ENCODE results near the gene GFRA4. TPM values are rescaled to one million over a fixed set of nuclear protein-coding genes. Genes with fewer than 3 reads are reported as not detected.

Gene GFRA4
- total and polyA plus RNA-seq, 4 donors = not detected

- TF ChIP-seq CTCF (IDR thresholded peaks at IDR 0.05; ENCODE audit: control extremely low read depth, extremely low read depth) = no peak
- Histone ChIP-seq H3K27ac (ENCODE audit: low read depth in 1 of 2, low read length in 1 of 2) (peak overlapping the region in 1 of 2 donors; percentile 1), H3K4me1 (ENCODE audit: control insufficient read depth in 5 of 5, insufficient read depth in 5 of 5, low read length in 5 of 5) (peaks cover 2 to 60% (median 18%) of the 10 kb centered on the region in 5 donors), H3K9ac (ENCODE audit: insufficient read depth in 1 of 2, low read length in 2 of 2) (no peak overlapping the region), H3K36me3 (ENCODE audit: control insufficient read depth in 4 of 4, insufficient read depth in 4 of 4, low read length in 4 of 4) (no peaks in the 10 kb centered on the region), H3K27me3 (ENCODE audit: control insufficient read depth in 3 of 3, insufficient read depth in 3 of 3, low read length in 2 of 3) (peaks cover 0 to 7% (median 0%) of the 10 kb centered on the region in 3 donors), H3K9me3 (ENCODE audit: control insufficient read depth in 4 of 4, insufficient read depth in 3 of 4, low read length in 3 of 4) (no peaks in the 10 kb centered on the region), H3K4me3 (peak overlapping the region; percentile 24)
- WGBS, 2 donors = 15 to 20% methylated on average over 25 to 32 of the region's 32 CpGs
- no peak for DNase-seq
- no peak for ATAC-seq (ENCODE audit: insufficient read depth, low FRiP score)
Observed at GRCh38 chr20:3681352-3681930, 18.2 kb upstream of the GFRA4 start.

DNA sequence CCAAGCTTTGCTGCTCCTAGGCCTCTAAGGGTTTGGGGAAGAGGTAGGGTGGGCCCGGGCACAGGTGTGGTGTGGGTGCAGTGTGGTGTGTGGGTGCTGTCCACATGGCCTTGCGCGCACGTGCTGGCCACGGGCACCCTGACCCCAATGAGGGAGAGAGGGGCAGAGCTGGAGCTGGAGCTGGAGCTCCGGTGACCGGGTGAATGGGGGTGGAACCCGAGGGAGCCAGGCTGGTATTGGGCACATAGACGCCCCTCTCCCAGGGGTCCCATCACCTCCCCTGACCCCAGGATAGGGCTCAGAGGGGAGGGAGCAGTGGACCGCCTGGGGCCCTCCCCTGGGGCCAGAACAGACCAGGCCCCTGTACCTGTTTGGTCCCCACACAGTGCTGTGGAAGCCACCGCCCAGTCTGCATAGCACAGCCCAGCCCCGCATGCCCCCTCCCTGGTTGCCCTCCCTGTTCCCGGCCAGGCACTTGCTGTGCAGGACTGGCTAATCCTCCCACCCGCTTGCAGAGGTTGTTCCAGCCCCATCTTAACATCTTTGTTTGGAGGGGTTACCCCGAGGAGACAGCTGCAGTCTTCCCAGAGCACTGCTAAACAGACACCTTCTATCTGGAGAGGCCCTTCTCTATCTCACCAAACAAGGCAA lies 17.6 kb upstream of the GFRA4 start:
- 74 to 80% methylated on average over 15 of the region's 15 CpGs for WGBS, 2 donors
- H3K27ac ChIP-seq (ENCODE audit: low read depth in 1 of 2, low read length in 1 of 2) = peak overlapping the region in 1 of 2 donors; percentile 68
- no peak overlapping the region for H3K4me3 ChIP-seq
- H3K9ac ChIP-seq (ENCODE audit: insufficient read depth in 1 of 2, low read length in 2 of 2) = no peak overlapping the region
- no peaks in the 10 kb centered on the region for H3K36me3 ChIP-seq (ENCODE audit: control insufficient read depth in 4 of 4, insufficient read depth in 4 of 4, low read length in 4 of 4)
- TF ChIP-seq CTCF (IDR thresholded peaks at IDR 0.05; ENCODE audit: control extremely low read depth, extremely low read depth) = no peak
- peaks cover 0 to 9% (median 0%) of the 10 kb centered on the region in 3 donors for H3K27me3 ChIP-seq (ENCODE audit: control insufficient read depth in 3 of 3, insufficient read depth in 3 of 3, low read length in 2 of 3)
- DNase-seq = peak in 1 of 3 donors; percentile 5
- ATAC-seq (ENCODE audit: insufficient read depth, low FRiP score) = no peak
- H3K9me3 ChIP-seq (ENCODE audit: control insufficient read depth in 4 of 4, insufficient read depth in 3 of 4, low read length in 3 of 4) = no peaks in the 10 kb centered on the region
- peaks cover 0 to 57% (median 16%) of the 10 kb centered on the region in 5 donors for H3K4me1 ChIP-seq (ENCODE audit: control insufficient read depth in 5 of 5, insufficient read depth in 5 of 5, low read length in 5 of 5)

- 65 to 78% methylated on average over 18 of the region's 18 CpGs for WGBS, 2 donors
- peaks cover 0 to 57% (median 16%) of the 10 kb centered on the region in 5 donors for H3K4me1 ChIP-seq (ENCODE audit: control insufficient read depth in 5 of 5, insufficient read depth in 5 of 5, low read length in 5 of 5)
- ATAC-seq (ENCODE audit: insufficient read depth, low FRiP score) (no peak), DNase-seq (peak; percentile 62 to 70 (median 64))
- H3K9me3 ChIP-seq (ENCODE audit: control insufficient read depth in 4 of 4, insufficient read depth in 3 of 4, low read length in 3 of 4) = no peaks in the 10 kb centered on the region
- no peak overlapping the region for H3K4me3 ChIP-seq
- peaks cover 0 to 17% (median 3%) of the 10 kb centered on the region in 3 donors for H3K27me3 ChIP-seq (ENCODE audit: control insufficient read depth in 3 of 3, insufficient read depth in 3 of 3, low read length in 2 of 3)
- H3K9ac ChIP-seq (ENCODE audit: insufficient read depth in 1 of 2, low read length in 2 of 2) = no peak overlapping the region
- H3K36me3 ChIP-seq (ENCODE audit: control insufficient read depth in 4 of 4, insufficient read depth in 4 of 4, low read length in 4 of 4) = no peaks in the 10 kb centered on the region
- no peak for TF ChIP-seq CTCF (IDR thresholded peaks at IDR 0.05; ENCODE audit: control extremely low read depth, extremely low read depth)
- peak overlapping the region in 1 of 2 donors; percentile 68 for H3K27ac ChIP-seq (ENCODE audit: low read depth in 1 of 2, low read length in 1 of 2)
Observed at GRCh38 chr20:3679749-3680700, 16.8 kb upstream of the GFRA4 start.

Measured in lung (tissue), 12 donors.